Stimulated activated CD8-positive, alpha-beta memory T cell treated with anti-CD3 and anti-CD28 coated beads, Interleukin-4, amount 100 ng/mL, for 4 hours (primary cell): ENCODE data around the gene RASL12.
"Not testable (repeated sequence)": the region's sequence is repeated elsewhere in the genome, so short reads cannot be mapped to it uniquely, and the experiment has no call there.

Experiments used
- DNase-seq, 2 donors: peaks; one replicate each; pipeline ENCODE4 v3.0.0-alpha.2; 2020; ENCODE audit warnings: low read depth in 2 of 2, low spot score in 1 of 2

The RASL12 gene, protein sequence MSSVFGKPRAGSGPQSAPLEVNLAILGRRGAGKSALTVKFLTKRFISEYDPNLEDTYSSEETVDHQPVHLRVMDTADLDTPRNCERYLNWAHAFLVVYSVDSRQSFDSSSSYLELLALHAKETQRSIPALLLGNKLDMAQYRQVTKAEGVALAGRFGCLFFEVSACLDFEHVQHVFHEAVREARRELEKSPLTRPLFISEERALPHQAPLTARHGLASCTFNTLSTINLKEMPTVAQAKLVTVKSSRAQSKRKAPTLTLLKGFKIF

GRCh38 chr15:65067645-65068402 lies at the start of gene RASL12:
TSS of gene RASL12 (minus strand) at chr15:65067991. CDS start at chr15:65067835, 156 bp downstream.
- no peak for DNase-seq

GRCh38 chr15:65115542-65115941 lies 47.8 kb upstream of the RASL12 start:
- no peak for DNase-seq

- DNase-seq = no peak
These were observed 47.3 kb upstream of the RASL12 start, which contains the start of gene UBAP1L for GRCh38 chr15:65115086-65115485. TSS of gene UBAP1L (minus strand) at chr15:65115200. CDS start at chr15:65106215, 8,985 bp downstream.

GRCh38 chr15:65110676-65111292 lies 43.0 kb upstream of the RASL12 start:
- no peak for DNase-seq

GRCh38 chr15:65106011-65106590 lies 38.3 kb upstream of the RASL12 start:
- no peak for DNase-seq

GRCh38 chr15:65105038-65105437 lies 37.2 kb upstream of the RASL12 start:
- DNase-seq = no peak

DNA sequence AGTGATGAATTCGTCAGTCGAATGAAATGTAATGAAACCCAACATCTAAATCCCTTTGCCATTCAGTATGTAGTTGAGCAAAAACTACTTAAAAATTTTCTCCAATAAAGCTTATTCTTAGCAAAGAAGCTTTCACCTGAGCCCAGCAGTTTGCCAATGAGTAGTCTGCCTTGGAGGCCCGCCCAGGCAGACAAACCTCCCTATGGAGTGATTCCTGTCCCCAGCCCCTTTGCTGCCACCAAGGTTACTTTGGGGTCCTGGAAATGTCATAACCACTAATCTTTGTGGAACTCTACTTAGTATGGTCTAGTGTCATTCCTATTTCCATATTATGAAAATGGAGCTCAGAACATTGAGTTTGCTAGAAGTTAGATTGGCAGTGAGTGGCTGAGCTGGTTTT lies 35.1 kb upstream of the RASL12 start:
- DNase-seq = no peak

GRCh38 chr15:65101891-65102708 lies 34.3 kb upstream of the RASL12 start:
- DNase-seq = no peak

DNA sequence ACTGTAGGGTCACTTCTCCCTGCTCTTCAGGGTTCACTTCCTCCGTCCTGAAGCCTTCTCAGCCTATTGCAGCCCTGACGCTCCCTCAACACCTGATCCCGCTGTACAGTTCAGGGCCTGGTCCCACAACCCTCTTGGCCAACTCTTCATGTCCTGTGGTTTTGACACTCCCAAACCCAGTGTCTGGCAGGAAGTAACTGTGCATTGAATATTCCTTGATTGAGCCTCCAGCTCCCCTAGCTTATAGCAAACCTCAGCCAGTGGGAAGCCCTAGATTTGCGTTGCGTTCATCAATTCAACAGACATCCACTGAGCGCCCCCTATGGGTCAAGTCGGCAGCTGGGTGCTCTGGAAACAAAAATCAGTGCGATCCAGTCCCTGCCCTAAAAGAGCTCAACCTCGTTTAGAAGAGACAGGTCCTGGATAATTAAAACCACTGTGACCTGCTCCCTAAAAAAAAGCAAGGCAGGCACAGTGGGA lies 33.7 kb upstream of the RASL12 start:
- DNase-seq = peak; percentile 6 to 18

DNA sequence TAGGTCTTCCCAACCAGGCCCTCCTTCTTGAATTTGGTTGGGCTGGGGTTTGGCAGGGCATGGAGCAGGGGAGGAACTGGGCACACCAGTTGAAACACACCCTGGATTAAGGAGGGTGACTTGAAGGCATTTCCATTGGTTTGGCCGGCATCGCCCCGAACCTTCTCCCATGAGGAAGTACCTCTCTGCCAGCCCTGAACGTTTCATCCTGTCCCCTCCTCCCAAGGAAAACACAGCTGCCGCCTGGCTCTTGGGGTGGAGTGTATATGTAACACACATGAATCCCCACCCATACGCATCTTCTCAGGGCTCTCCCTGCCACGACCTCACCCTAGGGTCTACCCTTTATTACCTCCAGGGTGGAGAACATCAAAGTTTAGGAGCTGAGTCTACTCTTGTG lies 32.7 kb upstream of the RASL12 start:
- no peak for DNase-seq

DNA sequence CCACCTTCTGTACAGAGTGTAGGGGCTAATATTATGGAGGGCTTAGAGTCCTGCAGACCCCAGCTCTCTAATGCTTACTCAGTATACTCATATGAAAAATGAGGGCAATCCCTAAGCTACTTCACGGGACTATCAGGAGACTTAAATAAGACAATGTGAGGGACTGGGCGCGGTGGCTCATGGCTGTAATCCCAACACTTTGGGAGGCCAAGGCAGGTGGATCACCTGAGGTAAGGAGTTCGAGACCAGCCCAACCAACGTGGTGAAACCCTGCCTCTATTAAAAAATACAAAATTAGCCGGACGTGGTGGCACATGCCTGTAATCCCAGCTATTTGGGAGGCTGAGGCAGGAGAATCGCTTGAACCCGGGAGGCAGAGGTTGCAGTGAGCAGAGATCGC lies 32.0 kb upstream of the RASL12 start:
- not testable (repeated sequence) for DNase-seq

DNA sequence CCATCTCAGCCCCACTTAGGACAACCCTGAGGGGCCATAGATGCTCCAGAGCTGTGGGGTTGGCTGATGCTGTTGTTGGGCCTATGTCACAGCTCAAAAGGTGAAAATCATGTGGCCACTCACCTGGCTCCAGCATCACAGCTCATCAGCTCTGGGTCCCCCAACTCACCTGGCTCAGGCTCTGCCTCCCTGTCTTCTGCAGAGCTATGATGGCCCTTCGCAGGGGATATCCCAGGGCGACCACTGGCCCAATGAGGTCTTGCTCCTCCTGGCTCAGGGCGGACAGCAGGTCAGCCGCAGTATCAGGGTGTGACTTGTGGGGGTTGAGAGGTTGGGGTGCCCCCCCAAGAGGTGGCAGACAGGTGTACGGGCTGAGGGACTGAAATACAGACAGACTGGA lies 31.5 kb upstream of the RASL12 start:
- DNase-seq = no peak

DNA sequence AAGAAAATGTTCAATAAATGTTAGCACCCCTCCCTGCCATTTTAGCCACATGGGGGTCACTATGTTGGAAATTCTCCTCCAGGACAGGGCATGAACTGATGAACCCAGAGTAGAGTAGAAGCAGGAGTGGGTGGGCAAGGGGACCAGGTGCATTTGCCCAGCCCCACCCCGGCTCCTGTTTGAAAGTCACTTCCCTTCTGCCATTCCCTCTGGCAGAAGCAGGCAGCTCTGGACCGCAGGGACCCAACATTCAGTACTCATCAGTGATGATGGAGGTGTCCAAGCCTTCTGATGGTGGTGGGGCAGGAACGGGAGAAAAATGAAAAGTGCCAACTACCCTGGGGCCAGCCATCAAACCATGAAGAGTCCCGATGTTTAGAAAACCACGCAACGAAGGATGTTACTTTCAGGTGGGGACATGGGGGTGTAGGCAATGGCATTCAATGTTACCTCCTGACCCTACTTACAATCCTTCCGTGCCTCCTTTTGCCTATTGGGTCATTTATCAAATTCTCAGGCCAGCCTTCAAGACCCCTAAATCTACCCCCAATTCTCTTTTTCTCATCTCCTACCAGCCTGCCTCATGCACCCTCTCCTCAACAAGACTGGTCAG lies 30.0 kb upstream of the RASL12 start:
- no peak for DNase-seq

- no peak for DNase-seq
These were observed 28.9 kb upstream of the RASL12 start for GRCh38 chr15:65096481-65097385.

- DNase-seq = no peak
These were observed 27.9 kb upstream of the RASL12 start for GRCh38 chr15:65095747-65096104.

DNA sequence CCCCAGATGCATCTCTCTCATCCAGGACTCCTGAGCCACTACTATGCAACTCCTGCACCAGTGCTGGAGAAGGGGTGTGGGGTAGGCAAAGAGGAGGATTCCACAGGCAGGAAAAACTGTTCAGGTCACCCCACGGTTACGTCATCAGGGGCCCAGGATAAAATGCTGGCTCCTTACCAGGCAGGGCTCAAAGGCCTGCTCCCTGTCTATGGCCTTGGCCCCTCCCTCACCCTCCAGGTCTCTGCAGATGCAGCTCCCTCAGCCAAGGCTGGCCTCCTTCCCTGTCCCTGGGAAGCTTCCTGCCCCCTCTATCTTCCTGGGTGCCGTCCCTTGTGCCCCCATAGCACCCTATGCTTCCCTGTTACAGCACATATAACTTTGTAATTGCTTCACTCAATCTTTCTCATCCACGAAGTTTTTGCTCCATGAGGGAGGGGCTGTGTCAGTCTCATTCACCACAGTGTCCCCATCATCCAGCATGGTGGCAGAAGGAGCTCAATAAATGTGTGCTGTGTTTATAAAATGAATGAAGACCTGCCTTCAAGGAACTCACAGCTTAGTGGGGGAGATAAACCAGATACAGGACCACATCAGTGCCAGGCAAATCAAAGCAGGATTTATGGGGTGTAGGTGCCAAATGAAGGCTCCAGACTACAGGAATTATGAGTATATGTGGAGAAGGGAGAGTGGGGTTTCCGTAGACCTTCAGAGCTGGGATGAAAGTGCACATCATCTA lies 27.4 kb upstream of the RASL12 start:
- DNase-seq = no peak

- no peak for DNase-seq
These were observed 26.7 kb upstream of the RASL12 start for GRCh38 chr15:65094294-65094995.

GRCh38 chr15:65093793-65094170 lies 26.0 kb upstream of the RASL12 start:
- not testable (repeated sequence) for DNase-seq
